HPDE6-E6E7 (cell line): ENCODE results near the gene FIGNL2.

Source experiments
- DNase-seq: peaks from one replicate; pipeline ENCODE4 v3.0.0; 2011; ENCODE audit warnings: missing footprints; ENCODE audit errors: extremely low spot score

Gene FIGNL2

GRCh38 chr12:51855586-51856428, 7.3 kb upstream of the FIGNL2 start:
- DNase-seq = no peak

- DNase-seq = no peak
Measured at GRCh38 chr12:51852404-51853137, 4.1 kb upstream of the FIGNL2 start.

GRCh38 chr12:51851413-51852124, 3.1 kb upstream of the FIGNL2 start:
- no peak for DNase-seq

GRCh38 chr12:51850965-51851299, 2.4 kb upstream of the FIGNL2 start:
- no peak for DNase-seq

GRCh38 chr12:51850081-51850964, 1.8 kb upstream of the FIGNL2 start:
- no peak for DNase-seq

- no peak for DNase-seq
Measured at GRCh38 chr12:51848841-51849735, 570 bp upstream of the FIGNL2 start.

GRCh38 chr12:51847643-51848325, 734 bp downstream of the FIGNL2 start:
- no peak for DNase-seq

GRCh38 chr12:51846911-51847642, 1.4 kb downstream of the FIGNL2 start:
- no peak for DNase-seq

GRCh38 chr12:51846271-51846691, 2.2 kb downstream of the FIGNL2 start:
- no peak for DNase-seq

GRCh38 chr12:51845482-51845881, 3.0 kb downstream of the FIGNL2 start:
- no peak for DNase-seq

GRCh38 chr12:51844854-51845253, 3.7 kb downstream of the FIGNL2 start:
- DNase-seq = no peak

GRCh38 chr12:51841727-51842126, 6.8 kb downstream of the FIGNL2 start:
- DNase-seq = no peak

GRCh38 chr12:51840966-51841365, 7.6 kb downstream of the FIGNL2 start:
- DNase-seq = no peak

GRCh38 chr12:51839310-51839947, 9.1 kb downstream of the FIGNL2 start:
- no peak for DNase-seq

- DNase-seq = no peak
Measured at GRCh38 chr12:51838762-51839161, 9.8 kb downstream of the FIGNL2 start.

- no peak for DNase-seq
Measured at GRCh38 chr12:51838036-51838435, 10.5 kb downstream of the FIGNL2 start.

- DNase-seq = no peak
Measured at GRCh38 chr12:51837286-51837685, 11.2 kb downstream of the FIGNL2 start.

- no peak for DNase-seq
Measured at GRCh38 chr12:51836827-51837173, 11.7 kb downstream of the FIGNL2 start.
